ENCODE results near the gene IL20. TPM values are rescaled to one million over a fixed set of nuclear protein-coding genes. Genes with fewer than 3 reads are reported as not detected.

IL20 gene
- total RNA-seq, 1 donor = not detected

DNA sequence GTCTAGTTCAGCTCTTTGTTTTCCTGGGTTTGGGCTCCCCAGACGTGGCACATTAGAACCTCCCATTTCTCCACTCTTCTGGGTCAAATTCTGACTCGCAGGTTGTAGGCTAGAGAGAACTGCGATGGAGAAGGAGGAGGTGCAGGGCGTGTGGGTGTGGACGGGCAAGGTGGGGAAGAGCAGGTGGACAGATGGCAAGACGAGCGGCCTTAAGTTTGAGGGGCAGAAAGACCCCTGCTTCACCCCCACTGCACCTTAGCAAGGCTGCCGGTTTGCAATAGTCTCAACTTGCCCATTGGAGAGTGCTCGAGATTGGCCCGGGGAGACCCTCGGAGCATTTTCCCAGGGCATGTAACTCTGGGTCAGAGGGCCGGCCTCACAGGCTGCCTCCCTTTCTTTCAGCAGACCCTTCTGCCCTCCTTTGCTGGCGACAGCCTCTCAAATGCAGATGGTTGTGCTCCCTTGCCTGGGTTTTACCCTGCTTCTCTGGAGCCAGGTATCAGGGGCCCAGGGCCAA lies 33.5 kb downstream of the IL20 start:
- Histone ChIP-seq H3K27ac (ENCODE audit: low read depth, low read length) (peak overlapping the region; percentile 63), H3K9me3 (ENCODE audit: low read depth, low read length) (no peaks in the 10 kb centered on the region), H3K79me2 (ENCODE audit: insufficient read depth, low read length) (no peaks in the 10 kb centered on the region), H3K4me2 (ENCODE audit: insufficient read depth, low read length) (peak overlapping the region; percentile 65), H3K36me3 (ENCODE audit: insufficient read depth, low read length) (no peaks in the 10 kb centered on the region), H4K20me1 (ENCODE audit: insufficient read depth, low read length) (no peaks in the 10 kb centered on the region), H3K4me1 (ENCODE audit: insufficient read depth, low read length) (peaks cover 37% of the 10 kb centered on the region), H2AFZ (ENCODE audit: low read length) (peak overlapping the region; percentile 40), H3K27me3 (ENCODE audit: insufficient read depth, low read length) (no peaks in the 10 kb centered on the region), H3K4me3 (ENCODE audit: insufficient read depth, low read length) (no peak overlapping the region)
- DNase-seq (ENCODE audit: insufficient read length, low spot score, missing footprints) = no peak
- TF ChIP-seq, protein P1, sequence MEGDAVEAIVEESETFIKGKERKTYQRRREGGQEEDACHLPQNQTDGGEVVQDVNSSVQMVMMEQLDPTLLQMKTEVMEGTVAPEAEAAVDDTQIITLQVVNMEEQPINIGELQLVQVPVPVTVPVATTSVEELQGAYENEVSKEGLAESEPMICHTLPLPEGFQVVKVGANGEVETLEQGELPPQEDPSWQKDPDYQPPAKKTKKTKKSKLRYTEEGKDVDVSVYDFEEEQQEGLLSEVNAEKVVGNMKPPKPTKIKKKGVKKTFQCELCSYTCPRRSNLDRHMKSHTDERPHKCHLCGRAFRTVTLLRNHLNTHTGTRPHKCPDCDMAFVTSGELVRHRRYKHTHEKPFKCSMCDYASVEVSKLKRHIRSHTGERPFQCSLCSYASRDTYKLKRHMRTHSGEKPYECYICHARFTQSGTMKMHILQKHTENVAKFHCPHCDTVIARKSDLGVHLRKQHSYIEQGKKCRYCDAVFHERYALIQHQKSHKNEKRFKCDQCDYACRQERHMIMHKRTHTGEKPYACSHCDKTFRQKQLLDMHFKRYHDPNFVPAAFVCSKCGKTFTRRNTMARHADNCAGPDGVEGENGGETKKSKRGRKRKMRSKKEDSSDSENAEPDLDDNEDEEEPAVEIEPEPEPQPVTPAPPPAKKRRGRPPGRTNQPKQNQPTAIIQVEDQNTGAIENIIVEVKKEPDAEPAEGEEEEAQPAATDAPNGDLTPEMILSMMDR (IDR thresholded peaks at IDR 0.05; ENCODE audit: extremely low read depth, low read depth, low read length) = no peak

DNA sequence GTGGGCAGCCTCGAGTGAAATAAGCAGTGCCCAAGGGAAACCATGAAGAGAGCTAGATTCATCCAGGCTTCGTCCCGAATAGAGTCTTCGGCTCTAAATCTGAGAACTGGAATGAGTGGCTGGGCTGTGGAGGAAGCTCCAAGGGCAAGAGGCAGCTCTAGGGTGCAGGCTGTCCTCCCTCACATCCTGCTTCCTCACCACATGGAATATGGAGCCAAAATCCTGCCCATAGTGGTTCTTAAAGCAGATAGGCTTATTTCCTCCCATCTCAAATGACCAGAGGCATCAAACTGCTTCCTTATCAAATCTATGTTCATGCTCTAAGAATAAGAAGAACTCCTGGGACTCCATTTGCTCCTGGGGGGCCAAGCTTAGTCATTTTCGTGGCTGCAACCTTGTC lies 34.3 kb downstream of the IL20 start:
- Histone ChIP-seq H4K20me1 (ENCODE audit: insufficient read depth, low read length) (no peaks in the 10 kb centered on the region), H3K27me3 (ENCODE audit: insufficient read depth, low read length) (no peaks in the 10 kb centered on the region), H3K4me1 (ENCODE audit: insufficient read depth, low read length) (peaks cover 42% of the 10 kb centered on the region), H3K79me2 (ENCODE audit: insufficient read depth, low read length) (no peaks in the 10 kb centered on the region), H3K9me3 (ENCODE audit: low read depth, low read length) (no peaks in the 10 kb centered on the region), H2AFZ (ENCODE audit: low read length) (peak overlapping the region; percentile 17), H3K4me2 (ENCODE audit: insufficient read depth, low read length) (no peak overlapping the region), H3K4me3 (ENCODE audit: insufficient read depth, low read length) (no peak overlapping the region), H3K36me3 (ENCODE audit: insufficient read depth, low read length) (no peaks in the 10 kb centered on the region), H3K27ac (ENCODE audit: low read depth, low read length) (no peak overlapping the region)
- DNase-seq (ENCODE audit: insufficient read length, low spot score, missing footprints) = no peak
- TF ChIP-seq, protein P1 (IDR thresholded peaks at IDR 0.05; ENCODE audit: extremely low read depth, low read depth, low read length) = no peak

DNA sequence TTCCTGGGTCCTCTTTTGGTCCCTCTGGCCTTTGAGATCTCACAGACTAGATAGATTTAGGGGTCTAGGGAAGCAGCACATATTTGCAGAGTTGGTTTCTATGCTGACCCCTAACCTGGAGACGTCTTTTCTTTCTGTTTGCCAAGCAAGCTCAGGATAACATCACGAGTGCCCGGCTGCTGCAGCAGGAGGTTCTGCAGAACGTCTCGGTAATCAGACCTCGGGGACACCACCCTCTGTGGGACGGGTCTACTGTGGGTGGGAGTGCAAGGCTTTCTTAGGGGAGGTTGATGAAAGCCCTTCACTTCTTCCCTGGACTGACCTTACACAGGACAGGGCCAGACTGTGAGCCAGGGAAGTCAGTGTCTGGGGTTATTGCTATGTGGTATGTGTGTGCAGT lies 34.7 kb downstream of the IL20 start:
- TF ChIP-seq, protein P1 (IDR thresholded peaks at IDR 0.05; ENCODE audit: extremely low read depth, low read depth, low read length) = no peak
- DNase-seq (ENCODE audit: insufficient read length, low spot score, missing footprints) = no peak
- no peak overlapping the region for H3K27ac ChIP-seq (ENCODE audit: low read depth, low read length)
- no peak overlapping the region for H3K4me3 ChIP-seq (ENCODE audit: insufficient read depth, low read length)
- H3K79me2 ChIP-seq (ENCODE audit: insufficient read depth, low read length) = no peaks in the 10 kb centered on the region
- H2AFZ ChIP-seq (ENCODE audit: low read length) = peak overlapping the region; percentile 17
- peaks cover 46% of the 10 kb centered on the region for H3K4me1 ChIP-seq (ENCODE audit: insufficient read depth, low read length)
- H3K36me3 ChIP-seq (ENCODE audit: insufficient read depth, low read length) = no peaks in the 10 kb centered on the region
- no peaks in the 10 kb centered on the region for H4K20me1 ChIP-seq (ENCODE audit: insufficient read depth, low read length)
- H3K27me3 ChIP-seq (ENCODE audit: insufficient read depth, low read length) = no peaks in the 10 kb centered on the region
- H3K4me2 ChIP-seq (ENCODE audit: insufficient read depth, low read length) = no peak overlapping the region
- no peaks in the 10 kb centered on the region for H3K9me3 ChIP-seq (ENCODE audit: low read depth, low read length)

DNA sequence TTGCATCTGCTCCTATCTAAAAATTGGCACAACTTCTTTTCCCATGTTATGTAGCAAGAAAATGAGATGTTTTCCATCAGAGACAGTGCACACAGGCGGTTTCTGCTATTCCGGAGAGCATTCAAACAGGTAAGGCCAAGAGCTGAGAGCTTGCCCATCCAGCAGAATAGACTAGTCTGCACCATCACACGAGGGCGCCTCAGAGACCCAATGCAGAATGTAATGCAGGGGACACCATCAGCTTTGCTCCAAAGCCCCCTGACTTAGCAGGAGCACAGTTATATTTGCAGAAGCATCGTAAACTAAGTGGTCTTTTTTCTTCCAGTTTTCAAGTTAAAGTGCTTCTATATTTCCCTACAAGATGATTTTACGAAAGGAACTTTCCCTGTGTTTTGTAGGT lies 36.5 kb downstream of the IL20 start:
- peaks cover 36% of the 10 kb centered on the region for H3K4me1 ChIP-seq (ENCODE audit: insufficient read depth, low read length)

More for the DNA sequence above, 36.5 kb downstream of the IL20 start:
- no peaks in the 10 kb centered on the region for H3K9me3 ChIP-seq (ENCODE audit: low read depth, low read length)
- H3K4me3 ChIP-seq (ENCODE audit: insufficient read depth, low read length) = no peak overlapping the region
- TF ChIP-seq, protein P1 (IDR thresholded peaks at IDR 0.05; ENCODE audit: extremely low read depth, low read depth, low read length) = no peak
- no peaks in the 10 kb centered on the region for H3K27me3 ChIP-seq (ENCODE audit: insufficient read depth, low read length)
- H3K27ac ChIP-seq (ENCODE audit: low read depth, low read length) = no peak overlapping the region
- no peak overlapping the region for H2AFZ ChIP-seq (ENCODE audit: low read length)
- no peak overlapping the region for H3K4me2 ChIP-seq (ENCODE audit: insufficient read depth, low read length)
- H4K20me1 ChIP-seq (ENCODE audit: insufficient read depth, low read length) = no peaks in the 10 kb centered on the region
- DNase-seq (ENCODE audit: insufficient read length, low spot score, missing footprints) = no peak
- H3K79me2 ChIP-seq (ENCODE audit: insufficient read depth, low read length) = no peaks in the 10 kb centered on the region
- H3K36me3 ChIP-seq (ENCODE audit: insufficient read depth, low read length) = no peaks in the 10 kb centered on the region

Data from osteoblast (primary cell).